Thoracic aorta (tissue), 2 donors: Measurements from ENCODE around the gene OVCA2. TPM values are rescaled to one million over a fixed set of nuclear protein-coding genes. Genes with fewer than 3 reads are reported as not detected.

Experiments
- ATAC-seq: fragments of 150-250 bp; one replicate; pipeline ENCODE4 v1.8.0; 2017; ENCODE audit warnings: low read depth; ENCODE audit not compliant: insufficient number of reproducible peaks, low FRiP score
- DNase-seq: peaks from one replicate; pipeline ENCODE4 v3.0.0-alpha.2; 2020; ENCODE audit warnings: low spot score
- H3K27ac ChIP-seq, 2 donors: fragments of 200-600 bp; sonication (generic); 1 replicate in 1 of 2; 2 replicates in 1 of 2; pipeline ENCODE4 v1.5.1; 2016; ENCODE audit warnings: mild to moderate bottlenecking in 2 of 2, moderate library complexity in 2 of 2
- H3K27me3 ChIP-seq: fragments of 200-600 bp; sonication (generic); replicated peaks from 2 replicates; pipeline ENCODE4 v1.6.0; 2016; ENCODE audit warnings: mild to moderate bottlenecking; ENCODE audit not compliant: insufficient read depth
- H3K36me3 ChIP-seq: fragments of 200-600 bp; sonication (generic); one replicate; pipeline ENCODE4 v1.5.1; 2016
- H3K4me1 ChIP-seq, 2 donors: fragments of 200-600 bp; sonication (generic); 1 replicate in 1 of 2; 2 replicates in 1 of 2; pipeline versions ENCODE4 v1.5.1 to v1.6.0; 2016; ENCODE audit warnings: low read depth in 2 of 2, mild to moderate bottlenecking in 1 of 2; ENCODE audit not compliant: control insufficient read depth in 1 of 2
- H3K4me3 ChIP-seq: fragments of 200-600 bp; sonication (generic); 2 replicates; pipeline ENCODE4 v1.5.1; 2016; ENCODE audit warnings: mild to moderate bottlenecking
- H3K9me3 ChIP-seq: fragments of 200-600 bp; sonication (generic); 2 replicates; pipeline ENCODE4 v1.5.1; 2016
- total RNA-seq, 2 donors: library from RNA; depleted of rRNA; stranded (reverse); fragments of >200 nt; gene quantifications; one replicate each; pipeline versions ENCODE4 v1.1.0 to v1.2.3, GENCODE V29; 2016
- TF ChIP-seq, protein P1 (sequence below): fragments of 200-600 bp; sonication (generic); IDR thresholded peaks from one replicate; pipeline ENCODE4 v1.5.1; 2019; ENCODE audit warnings: antibody characterized with exemption

OVCA2 gene
- total RNA-seq, 2 donors from 2014 or later = 44.1 to 46.6 TPM

DNA sequence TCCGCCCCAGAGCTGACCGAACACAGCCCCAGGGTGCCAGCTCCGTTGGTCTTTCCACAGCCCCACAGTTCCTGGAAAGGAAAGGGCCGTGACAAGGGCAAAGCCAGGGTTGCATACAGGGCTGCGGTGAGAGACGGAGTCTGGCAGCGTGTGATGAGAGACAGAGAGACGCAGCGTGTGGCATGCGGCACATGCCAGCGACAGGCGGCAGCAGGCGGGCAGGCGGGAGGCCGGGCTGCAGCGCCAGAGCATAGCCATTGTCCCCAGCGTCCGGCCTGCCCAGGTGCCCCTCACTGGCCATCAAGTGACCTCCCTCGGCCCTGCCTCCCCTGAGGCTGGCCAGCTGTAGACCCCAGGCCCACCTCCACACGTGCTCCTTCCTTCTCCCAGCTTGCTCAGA, 25.3 kb upstream of the OVCA2 start:
- Histone ChIP-seq H3K27me3 (no peaks in the 10 kb centered on the region), H3K9me3 (no peaks in the 10 kb centered on the region), H3K27ac (no peak overlapping the region), H3K36me3 (no peaks in the 10 kb centered on the region), H3K4me3 (no peak overlapping the region), H3K4me1 (peaks cover 31 to 44% of the 10 kb centered on the region in 2 donors)
- TF ChIP-seq, protein P1, sequence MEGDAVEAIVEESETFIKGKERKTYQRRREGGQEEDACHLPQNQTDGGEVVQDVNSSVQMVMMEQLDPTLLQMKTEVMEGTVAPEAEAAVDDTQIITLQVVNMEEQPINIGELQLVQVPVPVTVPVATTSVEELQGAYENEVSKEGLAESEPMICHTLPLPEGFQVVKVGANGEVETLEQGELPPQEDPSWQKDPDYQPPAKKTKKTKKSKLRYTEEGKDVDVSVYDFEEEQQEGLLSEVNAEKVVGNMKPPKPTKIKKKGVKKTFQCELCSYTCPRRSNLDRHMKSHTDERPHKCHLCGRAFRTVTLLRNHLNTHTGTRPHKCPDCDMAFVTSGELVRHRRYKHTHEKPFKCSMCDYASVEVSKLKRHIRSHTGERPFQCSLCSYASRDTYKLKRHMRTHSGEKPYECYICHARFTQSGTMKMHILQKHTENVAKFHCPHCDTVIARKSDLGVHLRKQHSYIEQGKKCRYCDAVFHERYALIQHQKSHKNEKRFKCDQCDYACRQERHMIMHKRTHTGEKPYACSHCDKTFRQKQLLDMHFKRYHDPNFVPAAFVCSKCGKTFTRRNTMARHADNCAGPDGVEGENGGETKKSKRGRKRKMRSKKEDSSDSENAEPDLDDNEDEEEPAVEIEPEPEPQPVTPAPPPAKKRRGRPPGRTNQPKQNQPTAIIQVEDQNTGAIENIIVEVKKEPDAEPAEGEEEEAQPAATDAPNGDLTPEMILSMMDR = no peak
- ATAC-seq (no peak), DNase-seq (no peak)

DNA sequence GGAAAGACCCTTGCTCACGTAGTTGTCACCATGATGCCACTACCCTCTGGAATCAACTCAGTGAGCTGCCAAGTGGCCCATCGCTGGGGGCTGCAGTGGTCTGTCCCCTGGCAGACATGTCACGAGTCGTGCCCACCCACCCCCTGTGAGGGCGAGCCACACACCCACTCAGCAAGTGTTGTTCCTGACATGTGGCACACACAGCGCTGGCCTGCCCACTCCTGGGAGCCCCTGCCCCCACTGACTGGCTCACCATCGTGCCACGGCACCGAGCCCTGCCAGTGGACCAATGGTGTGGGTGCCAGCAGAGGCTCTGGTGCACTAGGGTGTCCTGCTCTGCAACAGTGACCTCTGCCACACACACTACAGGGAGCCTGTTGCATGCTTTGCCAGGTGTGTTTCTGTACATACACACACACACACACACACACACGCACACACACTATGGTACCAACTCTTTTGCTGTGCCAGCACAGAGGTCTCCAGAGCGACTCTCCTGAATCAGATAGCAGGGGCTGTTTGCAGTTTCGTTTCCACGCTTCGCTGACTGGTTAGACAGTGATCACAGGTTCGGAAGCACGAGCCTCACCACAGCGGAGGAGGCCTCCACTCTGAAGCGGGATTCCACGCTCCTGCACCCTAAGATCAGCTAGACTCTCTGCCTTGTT, 24.4 kb upstream of the OVCA2 start:
- Histone ChIP-seq H3K9me3 (no peaks in the 10 kb centered on the region), H3K36me3 (no peaks in the 10 kb centered on the region), H3K4me3 (no peak overlapping the region), H3K4me1 (peaks cover 23 to 35% of the 10 kb centered on the region in 2 donors), H3K27ac (no peak overlapping the region), H3K27me3 (no peaks in the 10 kb centered on the region)
- no peak for DNase-seq
- TF ChIP-seq, protein P1 = no peak
- ATAC-seq = no peak

DNA sequence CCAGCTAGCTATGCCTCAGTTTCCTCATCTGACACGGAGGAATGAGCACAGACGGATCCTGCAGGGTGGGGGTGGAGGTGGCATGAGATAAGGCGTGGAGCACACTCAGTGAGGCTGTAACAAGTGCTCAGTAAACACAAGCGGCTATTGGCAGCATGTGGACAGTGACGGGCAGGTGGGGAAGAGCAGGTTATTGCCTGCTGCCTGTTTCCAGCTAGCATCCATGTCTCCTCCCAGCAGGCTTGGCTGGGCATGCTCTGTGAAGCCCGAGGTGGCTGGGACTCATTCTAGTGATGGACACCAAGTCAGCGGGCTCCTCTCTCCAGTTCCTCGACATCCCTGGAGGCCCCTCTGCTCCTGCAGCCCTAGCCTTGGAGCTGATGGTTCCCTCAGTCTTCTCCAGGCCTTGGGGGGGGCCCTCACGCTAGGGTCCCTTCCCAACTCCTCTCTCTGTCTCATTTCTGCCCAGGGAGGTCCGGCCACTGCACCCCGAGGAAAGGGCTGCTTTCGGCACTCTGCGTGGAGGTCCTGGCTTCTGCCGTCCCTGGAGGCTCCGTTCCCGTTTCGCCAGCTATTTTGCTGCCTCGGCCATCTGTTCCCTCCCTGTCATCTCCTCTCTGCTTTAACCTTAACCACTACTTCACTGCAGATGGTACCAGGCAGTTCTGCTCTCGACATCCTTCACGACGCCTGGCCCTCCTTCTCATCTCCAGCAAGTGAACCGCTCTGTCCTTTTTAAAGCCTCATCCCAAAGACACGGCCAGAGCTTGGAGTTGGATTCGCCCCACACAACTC, 22.9 kb upstream of the OVCA2 start:
- TF ChIP-seq, protein P1 = no peak
- no peaks in the 10 kb centered on the region for H3K9me3 ChIP-seq

GRCh38 chr17:2019723-2020122, 22.1 kb upstream of the OVCA2 start:
- Histone ChIP-seq H3K27ac (no peak overlapping the region), H3K4me1 (peaks cover 9 to 24% of the 10 kb centered on the region in 2 donors), H3K27me3 (no peaks in the 10 kb centered on the region), H3K36me3 (no peaks in the 10 kb centered on the region), H3K4me3 (no peak overlapping the region), H3K9me3 (no peaks in the 10 kb centered on the region)
- ATAC-seq (no peak), DNase-seq (no peak)
- TF ChIP-seq, protein P1 = no peak

More for the DNA sequence above, 22.9 kb upstream of the OVCA2 start:
- Histone ChIP-seq H3K4me3 (no peak overlapping the region), H3K36me3 (no peaks in the 10 kb centered on the region), H3K27ac (no peak overlapping the region), H3K27me3 (no peaks in the 10 kb centered on the region), H3K4me1 (peaks cover 17 to 24% of the 10 kb centered on the region in 2 donors)
- ATAC-seq (no peak), DNase-seq (no peak)

- TF ChIP-seq, protein P1 = no peak
- no peaks in the 10 kb centered on the region for H3K36me3 ChIP-seq
- no peaks in the 10 kb centered on the region for H3K9me3 ChIP-seq
- peaks cover 3 to 24% of the 10 kb centered on the region in 2 donors for H3K4me1 ChIP-seq
- no peak overlapping the region for H3K4me3 ChIP-seq
- DNase-seq (no peak), ATAC-seq (no peak)
- H3K27me3 ChIP-seq = no peaks in the 10 kb centered on the region
- no peak overlapping the region for H3K27ac ChIP-seq
Measured at GRCh38 chr17:2020721-2021120, 21.1 kb upstream of the OVCA2 start.
